SK-N-MC (cell line): ENCODE measurements around the gene KRT80.

Experiments
- EZH2 ChIP-seq: fragments of 200-600 bp; sonication (generic); IDR thresholded peaks from one replicate; pipeline ENCODE4 v1.6.1; 2017; ENCODE audit warnings: antibody characterized with exemption
- FOXP2 ChIP-seq: optimal IDR thresholded peaks from 2 replicates; pipeline ENCODE3; 2011; ENCODE audit warnings: mild to moderate bottlenecking, moderate library complexity; ENCODE audit not compliant: insufficient read depth; ENCODE audit errors: extremely low read length, control extremely low read depth
- POLR2AphosphoS5 ChIP-seq: IDR thresholded peaks from 2 replicates; pipeline ENCODE4 v1.6.1; 2012; ENCODE audit warnings: mild to moderate bottlenecking, low read depth, low read length, borderline replicate concordance

GRCh38 chr12:52193991-52194390, 2.2 kb upstream of the KRT80 start:
- TF ChIP-seq EZH2 (no peak), POLR2AphosphoS5 (no peak), FOXP2 (no peak)
